NCI-H345 treated with DMSO at 0.1 percent for 48 hours (cell line): ENCODE measurements around the gene OR11A1.
"Not testable (repeated sequence)": the region's sequence is repeated elsewhere in the genome, so short reads cannot be mapped to it uniquely, and the experiment has no call there.

ENCODE experiments used
- DNase-seq: peaks from one replicate; lab custom pipeline; 2025; ENCODE audit not compliant: unreplicated experiment; lab: John Stamatoyannopoulos, UW

OR11A1 gene

DNA sequence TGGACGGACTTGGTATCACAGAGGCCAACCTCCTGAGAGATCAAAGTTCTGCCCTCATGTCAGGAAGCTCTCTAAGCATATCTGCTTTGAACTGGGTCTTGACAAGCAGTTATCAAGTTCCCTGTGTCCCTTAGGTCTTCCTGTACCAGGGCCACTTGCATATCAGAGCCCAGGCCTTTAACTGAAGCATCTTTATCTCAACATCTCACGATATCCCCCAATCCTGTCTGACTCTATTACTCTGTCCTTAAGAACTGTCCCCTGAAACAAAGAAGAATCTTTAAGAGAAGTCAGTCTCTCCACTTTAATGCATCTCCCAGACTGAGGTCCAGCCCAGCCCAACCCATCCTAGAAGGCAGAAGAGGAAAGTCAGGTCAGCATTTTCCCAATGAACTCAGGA, 22.7 kb upstream of the OR11A1 start:
- no peak for DNase-seq

DNA sequence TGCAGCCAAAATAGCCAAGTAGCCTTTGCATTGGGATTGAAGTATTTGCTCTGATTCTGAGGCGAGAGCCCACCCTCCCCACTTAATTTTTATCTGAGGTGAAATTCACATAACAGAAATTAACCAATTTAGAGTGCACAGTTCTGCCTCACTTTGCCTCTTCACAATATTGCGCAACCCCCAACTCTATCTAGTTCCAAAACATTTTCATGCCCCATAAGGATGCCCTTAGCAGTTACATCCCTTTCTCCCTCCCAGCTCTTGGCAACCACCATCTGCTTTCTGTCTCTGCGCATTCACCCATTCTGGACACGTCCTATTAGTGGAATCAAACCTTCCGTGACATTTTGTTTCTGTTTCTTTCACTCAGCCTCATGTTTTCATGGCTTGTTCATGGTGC, 21.9 kb upstream of the OR11A1 start:
- DNase-seq = no peak

GRCh38 chr6:29477923-29478450, 21.1 kb upstream of the OR11A1 start:
- DNase-seq = no peak

GRCh38 chr6:29474996-29475395, 18.1 kb upstream of the OR11A1 start:
- DNase-seq = no peak

DNA sequence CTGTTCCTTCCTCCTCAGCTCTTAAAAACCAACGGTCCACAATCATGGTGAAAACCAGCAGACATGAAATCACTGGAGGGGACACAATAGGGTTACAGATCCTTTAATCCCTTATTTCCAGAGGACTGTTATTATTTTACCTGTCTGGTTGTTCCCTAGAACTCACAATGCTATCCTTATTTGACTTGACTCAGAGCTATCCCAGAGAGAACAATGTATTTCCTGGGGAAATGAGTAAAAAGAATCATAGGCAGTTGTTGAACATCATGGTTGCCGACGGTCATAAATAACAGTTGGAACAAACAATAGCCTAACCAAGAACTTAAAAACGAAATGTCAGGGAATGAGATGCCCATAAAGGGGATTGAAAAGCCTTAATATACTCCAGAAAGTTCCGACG, 9.4 kb upstream of the OR11A1 start:
- DNase-seq = no peak

GRCh38 chr6:29465801-29466200, 8.9 kb upstream of the OR11A1 start:
- DNase-seq = no peak

GRCh38 chr6:29465279-29465678, 8.4 kb upstream of the OR11A1 start:
- no peak for DNase-seq

- DNase-seq = no peak
Measured at GRCh38 chr6:29462022-29462421, 5.2 kb upstream of the OR11A1 start.

GRCh38 chr6:29461021-29461814, 4.3 kb upstream of the OR11A1 start:
- DNase-seq = no peak

GRCh38 chr6:29451471-29452193, 5.2 kb downstream of the OR11A1 start:
- no peak for DNase-seq

DNA sequence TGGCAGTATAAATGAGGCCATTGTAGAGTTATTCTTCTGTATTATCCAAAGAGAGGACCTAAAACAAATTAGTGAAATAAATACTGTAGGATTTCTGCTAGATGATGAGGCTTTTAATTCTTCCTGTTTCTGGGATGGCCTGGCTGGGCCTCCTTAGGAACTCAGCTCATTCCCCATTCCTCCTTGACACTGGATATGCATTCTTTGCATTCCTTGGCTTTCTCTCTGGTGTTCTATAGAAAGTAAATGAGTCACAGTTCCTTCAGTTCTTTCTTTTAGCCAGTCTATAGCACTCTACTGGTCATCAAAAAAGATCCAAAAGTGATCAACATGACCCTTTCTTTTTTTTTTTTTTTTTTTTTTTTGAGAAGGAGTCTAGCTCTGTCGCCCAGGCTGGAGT, 9.2 kb downstream of the OR11A1 start:
- no peak for DNase-seq

DNA sequence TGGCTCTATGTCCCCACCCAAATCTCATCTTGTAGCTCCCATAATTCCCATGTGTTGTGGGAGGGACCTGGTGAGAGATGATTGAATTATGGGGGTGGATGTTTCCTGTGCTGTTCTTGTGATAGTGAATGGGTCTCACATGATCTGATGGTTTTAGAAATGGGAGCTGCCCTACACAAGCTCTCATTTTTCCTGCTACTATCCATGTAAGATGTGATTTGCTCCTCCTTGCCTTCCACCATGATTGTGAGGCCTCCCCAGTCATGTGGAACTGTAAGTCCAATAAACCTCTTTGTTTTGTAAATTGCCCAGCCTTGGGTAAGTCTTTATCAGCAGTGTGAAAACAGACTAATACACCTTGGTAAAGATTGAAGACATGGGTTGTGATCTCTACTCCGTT, 12.8 kb downstream of the OR11A1 start:
- DNase-seq = not testable (repeated sequence)

GRCh38 chr6:29442719-29443118, 14.2 kb downstream of the OR11A1 start:
- DNase-seq = no peak

DNA sequence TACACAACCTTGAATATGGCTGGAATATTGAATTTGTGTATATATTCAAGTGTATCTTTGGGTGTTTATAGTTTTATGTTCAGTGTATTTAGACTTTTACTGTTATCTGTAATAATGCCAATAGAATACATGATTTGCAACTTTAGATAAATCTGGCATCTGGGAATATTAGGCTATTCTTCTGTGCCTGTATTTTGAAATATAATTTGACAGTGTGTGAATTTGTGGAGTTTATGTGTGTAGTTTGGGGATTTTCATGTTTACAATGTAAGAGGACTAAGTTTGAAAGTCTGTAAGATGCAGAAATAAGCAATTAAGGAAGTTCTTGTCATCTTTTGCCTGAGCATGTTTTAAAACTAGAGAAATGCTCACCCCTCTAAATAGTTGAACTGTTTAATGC, 17.9 kb downstream of the OR11A1 start, which contains the start of gene OR10C1:
OR10C1 (plus strand) TSS at position 301 of the 400 bp plus-strand sequence. CDS start 710 bp downstream, outside the sequence.
- no peak for DNase-seq

GRCh38 chr6:29436730-29437129, 20.1 kb downstream of the OR11A1 start:
- DNase-seq = not testable (repeated sequence)

DNA sequence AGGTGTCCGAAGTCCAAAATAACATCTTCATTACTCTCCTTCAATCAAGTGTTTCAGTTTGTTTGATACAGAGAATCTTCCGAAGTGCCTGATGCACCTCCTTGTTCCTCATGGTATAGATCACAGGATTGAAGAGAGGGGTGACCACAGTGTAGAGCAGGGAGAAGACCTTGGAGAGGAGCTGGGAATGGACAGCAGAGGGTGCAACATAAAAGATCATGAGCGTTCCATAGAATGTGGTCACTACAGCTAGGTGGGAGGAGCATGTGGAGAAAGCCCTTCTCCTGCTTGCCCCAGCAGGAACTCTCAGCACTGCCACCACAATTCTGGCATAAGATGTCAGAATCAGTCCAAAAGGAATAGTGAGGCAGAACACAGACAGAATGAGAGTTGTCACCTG, 30.2 kb downstream of the OR11A1 start:
- DNase-seq = no peak

- no peak for DNase-seq
Measured at GRCh38 chr6:29425075-29425474, 31.8 kb downstream of the OR11A1 start.

DNA sequence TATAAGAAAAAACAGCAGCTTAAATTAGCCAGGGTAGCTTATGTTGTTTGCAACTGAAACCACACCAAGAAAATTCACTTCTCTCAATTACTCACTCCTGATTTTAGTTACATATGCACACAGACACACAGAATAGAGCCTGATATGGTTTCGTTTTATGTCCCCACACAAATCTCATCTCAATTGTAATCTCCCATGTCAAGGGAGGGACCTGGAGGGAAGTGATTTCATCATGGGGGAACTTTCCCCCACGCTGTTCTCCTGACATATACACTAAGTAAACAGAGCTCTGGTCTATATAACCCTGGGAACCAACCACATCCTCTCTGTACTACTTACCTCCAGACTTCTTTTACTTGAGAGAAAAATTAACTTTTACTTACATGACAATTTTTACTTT, 32.3 kb downstream of the OR11A1 start:
- no peak for DNase-seq

DNA sequence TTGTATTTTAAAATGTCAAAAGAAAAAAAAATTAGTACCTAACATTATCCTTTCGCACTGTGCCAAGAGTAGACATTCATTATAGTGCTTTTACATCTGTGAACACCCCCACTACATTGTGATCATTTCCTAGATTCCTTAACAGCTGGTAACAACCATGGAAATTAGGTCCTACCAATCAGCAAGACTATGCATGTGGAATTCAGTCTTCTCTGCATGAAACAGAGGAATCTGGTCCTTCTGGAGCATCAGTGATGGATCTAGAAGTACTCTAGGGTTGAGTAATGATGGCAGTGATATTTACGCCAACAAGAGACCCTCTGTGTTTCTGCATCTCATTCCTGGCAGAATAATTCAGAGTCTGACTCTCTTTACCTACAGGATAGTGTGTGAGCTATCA, 32.7 kb downstream of the OR11A1 start:
- no peak for DNase-seq

DNA sequence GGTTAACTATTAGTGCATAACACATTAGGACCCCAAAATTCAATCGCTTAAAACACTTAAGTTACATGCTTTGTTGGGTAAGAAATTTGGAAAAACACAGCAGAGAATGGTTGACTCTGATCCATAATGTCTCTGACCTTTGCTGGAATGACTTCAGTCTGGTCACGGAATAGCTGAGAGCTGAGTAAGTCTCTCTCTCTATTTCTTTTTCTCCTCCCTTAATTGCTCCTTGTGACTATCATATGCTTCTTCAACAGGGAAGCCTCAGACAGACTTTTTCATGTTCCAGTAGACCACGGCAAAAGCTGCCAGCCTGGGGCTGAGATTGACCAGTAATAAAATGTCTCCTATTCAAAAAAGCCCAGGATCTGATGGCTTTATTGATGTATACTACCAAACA, 37.4 kb downstream of the OR11A1 start:
- no peak for DNase-seq

DNA sequence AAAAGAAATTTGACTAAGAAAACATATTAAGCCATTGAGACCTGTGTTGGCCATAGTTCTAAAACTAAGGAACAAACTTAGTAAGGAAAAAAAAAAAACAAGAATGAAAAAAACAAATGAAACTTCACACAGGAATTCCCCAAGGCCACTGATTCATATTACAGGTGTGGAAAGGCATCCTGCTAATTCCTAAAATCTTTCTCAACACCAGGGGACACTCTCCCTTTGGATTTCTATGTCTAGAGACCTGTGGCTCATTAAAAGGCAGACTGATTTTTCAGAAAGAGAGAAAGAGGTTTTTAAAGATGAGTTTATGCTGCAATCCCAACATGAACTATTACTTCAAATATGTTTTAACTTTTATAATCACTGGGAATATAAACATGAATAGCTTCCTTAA, 42.3 kb downstream of the OR11A1 start, which contains the start of gene OR12D1:
OR12D1 (plus strand) TSS at position 341 of the 400 bp plus-strand sequence.
- DNase-seq = no peak

GRCh38 chr6:29403801-29404200, 53.1 kb downstream of the OR11A1 start:
- DNase-seq = no peak
